HG02852 (cell line): Measurements from ENCODE around the gene BPIFA1.

Experiments
- ATAC-seq: cut with Tn5 transposase; IDR thresholded peaks from one replicate; pipeline ENCODE4 v1.9.1; 2021; ENCODE audit warnings: mild to moderate bottlenecking, moderate library complexity; ENCODE audit not compliant: unreplicated experiment

The BPIFA1 gene

DNA sequence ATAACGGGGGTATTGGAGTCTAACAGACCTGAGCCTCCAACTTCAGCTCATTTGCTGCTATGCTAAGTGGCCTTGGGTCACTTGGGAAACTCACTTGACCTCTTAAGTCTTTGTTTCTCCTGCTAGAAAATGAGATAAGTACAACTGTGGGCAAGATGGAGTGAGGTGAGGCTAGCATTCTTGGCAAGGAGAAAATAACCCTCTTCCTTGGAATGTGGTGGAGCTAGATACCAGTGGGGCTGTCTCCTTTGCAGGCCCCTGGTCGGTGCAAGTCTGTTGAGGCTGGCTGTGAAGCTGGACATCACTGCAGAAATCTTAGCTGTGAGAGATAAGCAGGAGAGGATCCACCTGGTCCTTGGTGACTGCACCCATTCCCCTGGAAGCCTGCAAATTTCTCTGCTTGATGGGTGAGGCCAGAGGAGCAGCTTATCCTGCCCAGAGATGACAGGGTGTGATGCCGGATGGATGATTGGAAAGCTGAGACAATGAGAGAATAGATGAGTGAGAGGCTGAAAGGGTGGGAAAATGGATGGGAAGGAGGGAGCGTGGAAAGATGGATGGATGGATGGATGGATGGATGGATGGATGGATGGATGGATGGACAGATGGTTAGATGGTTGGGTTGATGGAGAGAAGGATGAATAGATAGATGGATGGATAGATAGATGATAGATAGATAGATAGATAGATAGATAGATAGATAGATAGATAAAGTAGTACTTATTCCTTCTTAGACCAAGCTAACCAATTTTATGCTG is 4.4 kb downstream of the BPIFA1 start:
- ATAC-seq: no peak

DNA sequence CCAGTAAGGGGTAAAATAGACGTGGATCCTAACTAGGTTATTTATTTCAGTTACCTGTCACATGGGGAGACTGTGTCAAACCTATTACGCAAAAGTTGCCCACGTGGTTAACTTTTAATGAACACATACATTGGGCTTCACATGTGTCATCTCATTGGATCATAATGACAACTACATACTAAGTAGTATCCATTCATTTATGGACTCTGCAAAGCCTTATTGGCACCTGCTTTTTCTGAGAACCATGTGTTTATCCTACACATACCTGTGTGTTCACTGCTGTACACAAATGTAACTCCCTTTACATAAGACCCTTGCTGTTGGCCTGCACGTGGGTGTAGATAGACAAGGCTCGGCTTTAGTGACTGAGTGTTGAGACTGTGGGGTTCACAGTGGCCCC is 5.1 kb downstream of the BPIFA1 start:
- no peak for ATAC-seq

GRCh38 chr20:33242319-33243100 is 6.7 kb downstream of the BPIFA1 start:
- no peak for ATAC-seq

GRCh38 chr20:33246077-33246476 is 10.3 kb downstream of the BPIFA1 start:
- ATAC-seq: no peak

DNA sequence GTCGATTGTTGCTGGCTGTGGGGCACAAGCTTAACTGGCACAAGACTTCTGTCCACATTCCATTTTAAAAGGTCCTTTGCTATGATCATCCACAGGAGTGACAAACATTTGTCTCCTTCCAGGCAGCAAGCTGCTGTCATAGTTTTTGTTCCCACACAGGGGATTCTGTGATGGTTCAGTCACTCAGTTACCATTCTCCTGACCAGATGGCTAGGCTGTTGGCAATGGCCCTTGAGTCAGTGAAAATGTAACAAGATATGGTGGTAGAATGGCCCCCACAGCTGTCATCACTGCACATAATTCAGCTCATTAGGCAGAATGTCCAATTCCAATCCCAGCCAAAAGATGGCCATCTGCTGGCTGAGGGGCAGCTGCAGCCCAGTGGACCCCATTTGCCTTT is 13.7 kb downstream of the BPIFA1 start:
- ATAC-seq: no peak

- no peak for ATAC-seq
These were observed 14.9 kb downstream of the BPIFA1 start for GRCh38 chr20:33250666-33251065.

- ATAC-seq: no peak
These were observed 15.7 kb downstream of the BPIFA1 start for GRCh38 chr20:33251496-33251895.

GRCh38 chr20:33252460-33252859 is 16.7 kb downstream of the BPIFA1 start:
- ATAC-seq: no peak

DNA sequence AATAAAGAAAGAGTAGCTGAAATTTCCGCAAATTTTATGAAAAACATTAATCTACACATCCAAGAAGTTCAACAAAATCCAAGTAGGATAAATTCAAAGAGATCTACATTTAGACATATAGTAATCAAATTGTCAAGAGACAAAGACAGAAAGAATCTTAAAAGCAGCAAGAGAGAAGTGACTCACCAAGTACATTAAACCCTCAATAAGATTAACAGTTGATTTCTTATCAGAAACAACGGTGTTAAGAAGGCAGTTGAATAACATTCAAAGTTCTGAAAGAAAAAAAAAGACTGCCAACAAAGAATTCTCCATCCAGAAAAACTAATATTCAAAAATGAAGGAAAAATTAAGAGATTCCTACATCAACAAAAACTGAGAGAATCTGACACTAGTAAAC is 19.2 kb downstream of the BPIFA1 start:
- no peak for ATAC-seq

DNA sequence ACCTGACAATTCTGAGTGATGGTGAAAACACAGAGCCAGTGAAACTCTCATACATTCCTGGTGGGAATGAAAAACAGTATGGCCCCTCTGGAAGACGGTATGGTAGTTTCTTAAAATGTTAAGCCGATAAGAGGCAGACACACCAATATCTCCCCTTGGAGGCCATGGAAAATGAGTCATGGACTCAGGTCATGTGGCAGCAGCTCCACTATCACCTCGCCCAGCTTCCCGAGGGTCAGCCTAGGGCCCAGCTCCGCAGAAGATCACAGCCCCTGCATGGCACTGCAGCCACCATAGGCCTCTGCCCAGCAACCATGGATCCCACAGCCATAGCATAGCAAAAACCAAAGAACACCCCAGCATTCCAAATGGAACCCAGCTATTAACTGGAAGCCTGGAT is 21.4 kb downstream of the BPIFA1 start:
- ATAC-seq: no peak

DNA sequence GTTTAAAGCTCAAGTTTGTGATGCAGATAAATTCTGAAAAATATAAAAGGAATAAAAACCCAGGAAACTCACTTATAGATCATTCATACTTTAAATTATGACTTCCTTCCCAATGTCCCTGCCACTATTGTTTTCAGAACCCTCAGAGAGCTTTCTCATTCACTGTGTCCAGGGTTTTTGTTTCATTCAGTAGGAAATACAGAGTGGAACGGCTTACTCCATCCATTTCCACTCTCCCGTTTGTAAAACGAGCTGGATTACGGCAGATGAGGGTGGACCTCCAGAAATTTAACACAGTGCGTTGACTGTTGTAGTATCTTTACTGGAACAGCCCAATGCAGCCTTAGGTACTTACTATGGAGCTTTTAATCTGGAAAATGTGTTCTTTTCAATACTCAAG is 23.6 kb downstream of the BPIFA1 start:
- ATAC-seq: no peak

DNA sequence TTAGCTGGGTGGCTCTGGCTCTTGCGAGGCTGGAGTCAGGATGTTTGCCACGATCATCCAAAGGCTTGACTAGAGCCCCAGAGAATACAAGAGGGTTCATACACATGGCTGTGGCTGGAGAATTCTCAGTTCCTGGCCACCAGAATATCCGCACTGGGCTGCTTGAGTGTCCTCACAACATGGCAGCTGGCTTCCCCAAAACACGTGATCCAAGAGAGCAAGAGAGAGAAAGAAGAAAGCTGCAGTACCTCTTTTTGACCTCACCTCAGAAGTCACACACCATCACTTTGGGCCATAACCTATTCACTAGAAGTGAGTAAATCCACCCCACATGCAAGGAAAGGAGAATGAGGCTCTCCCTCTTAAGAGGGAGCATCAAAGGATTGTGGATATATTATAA is 25.7 kb downstream of the BPIFA1 start:
- no peak for ATAC-seq

- ATAC-seq: no peak
These were observed 26.9 kb downstream of the BPIFA1 start for GRCh38 chr20:33262658-33263065.

GRCh38 chr20:33263784-33264183 is 28.0 kb downstream of the BPIFA1 start:
- no peak for ATAC-seq

- ATAC-seq: no peak
These were observed 31.9 kb downstream of the BPIFA1 start for GRCh38 chr20:33267701-33268100.

DNA sequence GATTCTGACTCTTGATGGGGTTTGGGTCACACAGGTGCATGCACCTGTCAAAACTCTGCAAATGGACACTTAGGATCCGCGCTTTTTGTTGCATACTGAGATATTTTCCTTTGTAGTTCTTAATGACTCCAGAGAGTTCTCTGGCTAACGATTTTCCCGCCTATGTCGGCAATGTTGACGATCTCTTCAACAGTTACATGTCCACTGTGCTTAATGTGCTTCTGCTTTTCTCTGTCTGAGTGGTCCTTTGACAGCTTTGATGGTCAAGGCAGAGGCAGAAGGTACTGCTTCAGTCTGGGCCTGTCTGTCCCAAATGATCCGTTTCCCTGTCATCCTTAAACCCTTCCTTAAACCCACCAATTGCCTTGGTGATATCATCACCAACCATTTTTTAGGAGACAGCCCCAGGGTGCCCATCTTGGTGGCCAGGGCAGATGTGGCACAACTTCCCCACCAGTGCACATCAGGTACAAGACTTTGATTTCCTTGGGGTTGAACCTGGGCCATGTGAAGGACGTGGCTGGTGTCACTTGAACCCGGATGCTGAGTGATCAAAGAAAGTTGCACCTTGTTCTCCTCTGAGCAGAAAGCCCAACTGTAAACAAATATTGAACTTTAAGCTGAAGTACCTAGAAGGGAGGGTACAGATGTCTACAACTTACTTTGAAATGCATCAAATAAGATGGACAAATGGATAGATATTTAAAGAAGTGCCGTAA is 36.5 kb downstream of the BPIFA1 start:
- ATAC-seq: no peak

GRCh38 chr20:33273117-33273851 is 37.5 kb downstream of the BPIFA1 start:
- ATAC-seq: no peak

DNA sequence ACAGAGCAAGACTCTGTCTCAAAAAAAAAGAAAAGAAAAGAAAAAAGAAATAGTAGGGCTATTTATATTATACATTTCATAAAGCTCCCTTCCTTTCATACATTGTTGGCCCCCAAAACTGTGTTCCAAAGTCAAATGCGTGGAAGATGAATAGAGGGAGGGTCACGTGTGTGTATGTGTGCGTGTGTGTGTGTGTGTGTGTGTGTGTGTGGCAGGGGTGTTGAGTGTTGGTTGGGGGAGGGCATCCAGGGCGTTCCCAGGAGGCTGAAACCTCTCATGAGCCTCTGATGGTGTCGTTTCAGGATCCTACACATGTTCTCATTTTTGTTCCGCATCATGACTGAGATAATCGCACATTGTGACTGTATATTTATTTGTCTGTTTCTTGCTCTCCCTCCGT is 39.4 kb downstream of the BPIFA1 start:
- ATAC-seq: no peak

DNA sequence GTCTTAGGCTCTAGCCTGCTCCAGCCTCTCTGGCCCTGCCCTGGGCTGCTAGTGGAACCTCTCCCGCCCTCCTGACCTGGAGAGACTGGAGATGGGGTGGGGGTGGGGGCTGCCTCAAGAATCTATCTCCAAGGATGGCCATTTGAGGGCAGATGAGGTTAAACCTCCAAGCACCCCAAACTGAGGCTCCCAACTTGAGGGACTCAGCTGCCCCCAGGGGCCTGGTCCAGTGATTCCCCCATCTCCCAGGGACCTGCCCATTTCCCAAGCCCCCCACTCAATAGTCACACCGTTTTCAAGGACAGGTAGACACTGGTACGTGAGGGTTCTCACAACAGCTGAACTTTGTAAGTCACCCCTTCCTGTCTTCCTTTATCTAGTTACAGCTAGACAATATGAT is 40.1 kb downstream of the BPIFA1 start:
- ATAC-seq: no peak

DNA sequence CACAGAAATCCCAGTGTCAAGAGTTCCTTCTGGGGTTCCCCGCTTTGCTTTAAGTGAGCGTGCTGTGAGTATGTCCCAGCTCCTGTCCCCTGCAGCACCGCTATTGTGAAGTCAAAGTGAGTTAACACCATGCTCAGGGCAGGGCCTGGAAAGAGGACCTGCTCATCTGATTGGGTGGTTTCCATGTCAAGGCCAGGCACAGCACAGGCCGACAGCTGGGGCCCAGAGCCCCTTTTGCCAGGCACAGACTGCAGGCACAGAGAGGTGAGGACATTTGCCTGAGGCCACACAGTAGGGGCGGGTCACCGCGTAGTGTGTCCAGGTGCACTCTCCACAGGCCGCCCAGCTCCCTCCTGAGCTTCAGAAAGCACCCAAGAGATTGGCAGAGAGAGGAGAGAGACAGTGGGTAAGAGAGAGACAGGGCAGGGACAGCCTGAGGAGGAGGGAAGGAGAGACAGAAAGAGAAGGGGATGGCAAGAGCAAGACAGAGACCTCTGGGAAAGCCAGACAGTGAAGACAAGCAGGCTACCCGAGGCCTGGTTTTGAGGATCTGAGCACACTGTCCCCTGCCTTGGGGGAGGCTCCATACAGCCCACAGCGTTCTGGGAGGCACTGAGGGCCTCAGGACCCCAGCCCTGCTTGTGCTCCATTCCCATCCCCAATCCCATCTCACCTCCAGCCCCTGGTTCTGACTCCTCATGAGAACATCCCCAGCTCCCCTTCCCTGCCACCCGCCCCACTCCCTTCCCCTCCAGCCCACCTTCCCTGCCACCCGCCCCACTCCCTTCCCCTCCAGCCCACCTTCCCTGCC is 40.7 kb downstream of the BPIFA1 start:
- no peak for ATAC-seq
